KOPT-K1 (cell line): ENCODE data around the gene JSRP1.

Source experiments
- H3K27ac ChIP-seq: fragments of 200-600 bp; sonication (generic); 2 replicates; pipeline ENCODE4 v1.5.1; 2016; ENCODE audit warnings: antibody characterized with exemption, mild to moderate bottlenecking, low read depth, low read length; ENCODE audit not compliant: poor library complexity, severe bottlenecking
- H3K36me3 ChIP-seq: fragments of 200-600 bp; sonication (generic); 2 replicates; pipeline ENCODE4 v1.5.1; 2017; ENCODE audit warnings: antibody characterized with exemption, mild to moderate bottlenecking, low read length, moderate library complexity; ENCODE audit not compliant: insufficient read depth
- H3K9me3 ChIP-seq: fragments of 200-600 bp; sonication (generic); 2 replicates; pipeline ENCODE4 v1.5.1; 2017; ENCODE audit warnings: antibody characterized with exemption, low read length, mild to moderate bottlenecking; ENCODE audit not compliant: insufficient read depth, poor library complexity, severe bottlenecking

The JSRP1 gene, protein sequence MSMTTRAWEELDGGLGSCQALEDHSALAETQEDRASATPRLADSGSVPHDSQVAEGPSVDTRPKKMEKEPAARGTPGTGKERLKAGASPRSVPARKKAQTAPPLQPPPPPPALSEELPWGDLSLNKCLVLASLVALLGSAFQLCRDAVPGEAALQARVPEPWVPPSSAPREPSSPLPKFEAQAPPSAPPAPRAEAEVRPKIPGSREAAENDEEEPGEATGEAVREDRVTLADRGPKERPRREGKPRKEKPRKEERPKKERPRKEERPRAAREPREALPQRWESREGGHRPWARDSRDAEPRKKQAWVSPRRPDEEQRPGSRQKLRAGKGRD

GRCh38 chr19:2255982-2256685 lies at the start of gene JSRP1:
JSRP1 (minus strand) TSS chr19:2256417; CDS start chr19:2255314, 1,103 bp downstream.
- H3K27ac ChIP-seq: peak within 1 kb of the TSS; percentile 77

GRCh38 chr19:2305452-2306280 lies 49.4 kb upstream of the JSRP1 start:
- no peaks in the 10 kb centered on the region for H3K36me3 ChIP-seq

More at GRCh38 chr19:2255982-2256685, at the start of gene JSRP1:
- Histone ChIP-seq H3K36me3 (peaks cover 19% of the 10 kb centered on the region; the same call in 1 of the 2 replicates), H3K9me3 (no peaks in the 10 kb centered on the region)

GRCh38 chr19:2303211-2303798 lies 47.1 kb upstream of the JSRP1 start:
- no peaks in the 10 kb centered on the region for H3K36me3 ChIP-seq

More at GRCh38 chr19:2305452-2306280, 49.4 kb upstream of the JSRP1 start:
- Histone ChIP-seq H3K27ac (no peak overlapping the region), H3K9me3 (no peaks in the 10 kb centered on the region)

GRCh38 chr19:2302319-2303210 lies 46.3 kb upstream of the JSRP1 start:
- no peak overlapping the region for H3K27ac ChIP-seq
- H3K9me3 ChIP-seq: no peaks in the 10 kb centered on the region
- no peaks in the 10 kb centered on the region for H3K36me3 ChIP-seq

More at GRCh38 chr19:2303211-2303798, 47.1 kb upstream of the JSRP1 start:
- H3K27ac ChIP-seq: no peak overlapping the region
- no peaks in the 10 kb centered on the region for H3K9me3 ChIP-seq

DNA sequence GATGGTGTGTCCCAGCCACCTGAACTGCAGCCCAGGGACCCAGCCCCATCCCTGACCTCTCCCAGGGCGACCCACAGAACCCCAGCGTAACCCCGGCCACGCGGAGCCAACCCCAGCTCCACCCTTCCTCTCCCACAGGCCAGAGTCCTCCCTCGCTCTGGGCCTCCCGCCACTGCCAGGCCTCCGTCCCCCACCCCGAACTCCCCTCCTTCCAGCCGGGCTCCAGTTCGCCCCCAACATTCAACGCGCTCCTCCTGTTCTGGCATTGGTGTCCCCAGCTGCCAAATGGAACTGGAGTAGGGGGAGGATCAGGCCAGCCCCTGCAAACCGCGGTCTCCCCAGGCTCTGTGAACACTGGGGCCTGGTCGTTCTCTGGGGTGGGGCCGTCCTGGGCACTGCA lies 44.3 kb upstream of the JSRP1 start:
- H3K27ac ChIP-seq: no peak overlapping the region
- no peaks in the 10 kb centered on the region for H3K36me3 ChIP-seq
- H3K9me3 ChIP-seq: no peaks in the 10 kb centered on the region

DNA sequence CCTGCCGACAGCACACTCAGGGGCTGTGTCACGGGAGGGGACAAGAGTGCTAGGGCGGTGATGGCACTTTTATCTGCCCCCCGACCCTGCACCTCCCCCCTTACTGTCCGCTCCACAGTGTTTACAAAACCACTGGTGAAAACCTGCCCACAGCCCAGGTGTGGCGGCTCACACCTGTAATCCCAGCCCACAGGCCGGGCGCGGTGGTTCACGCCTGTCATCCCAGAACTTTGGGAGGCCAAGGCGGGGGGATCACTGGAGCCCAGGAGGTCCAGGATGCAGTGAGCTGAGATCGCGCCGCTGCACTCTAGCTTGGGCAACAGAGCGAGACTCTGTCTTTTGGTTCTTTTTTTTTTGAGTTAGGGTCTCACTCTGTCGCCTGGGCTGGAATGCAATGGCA lies 39.9 kb upstream of the JSRP1 start:
- no peak overlapping the region for H3K27ac ChIP-seq
- no peaks in the 10 kb centered on the region for H3K36me3 ChIP-seq
- H3K9me3 ChIP-seq: no peaks in the 10 kb centered on the region

- Histone ChIP-seq H3K9me3 (no peaks in the 10 kb centered on the region), H3K36me3 (no peaks in the 10 kb centered on the region), H3K27ac (no peak overlapping the region)
These were observed 38.6 kb upstream of the JSRP1 start for GRCh38 chr19:2294687-2295335.

DNA sequence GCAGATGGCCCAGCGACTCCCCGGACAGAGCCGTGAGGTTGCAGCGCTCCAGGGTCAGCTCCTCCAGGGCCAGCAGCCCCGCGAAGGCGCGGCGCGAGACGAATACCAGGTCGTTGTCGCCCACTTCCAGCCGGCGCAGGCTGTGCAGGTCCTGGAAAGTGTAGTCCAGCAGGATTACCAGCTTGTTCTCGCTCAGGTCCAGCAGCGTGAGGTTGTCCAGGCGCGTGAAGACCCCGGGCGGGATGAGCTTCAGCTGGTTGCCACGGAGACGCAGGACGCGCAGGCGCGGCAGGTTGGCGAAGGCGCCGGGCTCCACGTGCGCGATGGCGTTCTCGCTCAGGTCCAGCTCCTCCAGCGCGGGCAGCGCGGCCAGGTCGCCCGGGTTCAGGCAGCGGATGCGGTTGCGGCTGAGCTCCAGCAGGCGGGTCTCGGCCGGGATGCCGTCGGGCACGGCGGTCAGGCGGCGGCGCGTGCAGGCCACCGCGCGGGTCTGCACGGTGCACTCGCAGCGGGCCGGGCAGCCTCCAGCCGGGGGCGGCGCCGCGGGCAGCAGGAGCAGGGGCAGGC lies 35.1 kb upstream of the JSRP1 start:
- Histone ChIP-seq H3K27ac (no peak overlapping the region), H3K36me3 (no peaks in the 10 kb centered on the region), H3K9me3 (no peaks in the 10 kb centered on the region)

GRCh38 chr19:2290441-2291184 lies 34.4 kb upstream of the JSRP1 start:
- no peaks in the 10 kb centered on the region for H3K36me3 ChIP-seq
- no peaks in the 10 kb centered on the region for H3K9me3 ChIP-seq
- no peak overlapping the region for H3K27ac ChIP-seq

GRCh38 chr19:2289714-2290435 lies 33.7 kb upstream of the JSRP1 start:
- H3K36me3 ChIP-seq: no peaks in the 10 kb centered on the region
- H3K27ac ChIP-seq: no peak overlapping the region
- H3K9me3 ChIP-seq: no peaks in the 10 kb centered on the region

- no peak overlapping the region for H3K27ac ChIP-seq
- H3K9me3 ChIP-seq: no peaks in the 10 kb centered on the region
These were observed 32.8 kb upstream of the JSRP1 start for GRCh38 chr19:2288818-2289713.

More at GRCh38 chr19:2288818-2289713, 32.8 kb upstream of the JSRP1 start:
- no peaks in the 10 kb centered on the region for H3K36me3 ChIP-seq
